ENCODE data around the gene ALPL.
"Not testable (repeated sequence)": the region's sequence is repeated elsewhere in the genome, so short reads cannot be mapped to it uniquely, and the experiment has no call there.

Gene ALPL

GRCh38 chr1:21503706-21504377, 5.4 kb upstream of the ALPL start:
- peak in 11 of 42 donors; percentile 16 to 62 (median 37) for DNase-seq
- intact Hi-C loops (cut with DNase I), result no loop called here

- intact Hi-C loops (cut with DNase I), result no loop called here
- no peak for DNase-seq
Observed at GRCh38 chr1:21506804-21507203, 2.4 kb upstream of the ALPL start.

GRCh38 chr1:21507511-21508270, 1.5 kb upstream of the ALPL start:
- intact Hi-C loops (cut with DNase I), result no loop called here
- no peak for DNase-seq

- peak in 39 of 42 donors; percentile 19 to 87 (median 66) for DNase-seq
- intact Hi-C loops (cut with DNase I), result no loop called here
Observed at GRCh38 chr1:21508580-21509350, 458 bp upstream of the ALPL start.

GRCh38 chr1:21510113-21510493, 880 bp downstream of the ALPL start:
- intact Hi-C loops (cut with DNase I), result loop anchor here (2.0 kb wide), 1 partner anchor 149 kb away; no protein-coding TSS in a partner anchor
- no peak for DNase-seq

- DNase-seq, result no peak
- intact Hi-C loops (cut with DNase I), result loop anchor here (2.0 kb wide), 1 partner anchor 148 kb away; no protein-coding TSS in a partner anchor
Observed at GRCh38 chr1:21510885-21511578, 1.8 kb downstream of the ALPL start.

GRCh38 chr1:21511579-21512522, 2.6 kb downstream of the ALPL start:
- DNase-seq, result peak in 4 of 42 donors; percentile 16 to 59 (median 27)

GRCh38 chr1:21514245-21514644, 5.0 kb downstream of the ALPL start:
- DNase-seq, result no peak
- intact Hi-C loops (cut with DNase I), result no loop called here

More at GRCh38 chr1:21511579-21512522, 2.6 kb downstream of the ALPL start:
- intact Hi-C loops (cut with DNase I), result loop anchor here (2.0 kb wide), 1 partner anchor 147 kb away; no protein-coding TSS in a partner anchor

GRCh38 chr1:21517161-21517589, 8.0 kb downstream of the ALPL start:
- intact Hi-C loops (cut with DNase I), result no loop called here
- DNase-seq, result no peak

GRCh38 chr1:21517660-21518480, 8.6 kb downstream of the ALPL start:
- intact Hi-C loops (cut with DNase I), result no loop called here
- DNase-seq, result no peak

GRCh38 chr1:21518774-21519455, 9.7 kb downstream of the ALPL start:
- intact Hi-C loops (cut with DNase I), result no loop called here
- no peak for DNase-seq

- intact Hi-C loops (cut with DNase I), result not testable (repeated sequence)
- DNase-seq, result peak in 8 of 42 donors; percentile 23 to 65 (median 42)
Observed at GRCh38 chr1:21519486-21520070, 10.4 kb downstream of the ALPL start.

GRCh38 chr1:21520899-21521716, 11.9 kb downstream of the ALPL start:
- no peak for DNase-seq
- intact Hi-C loops (cut with DNase I), result no loop called here

GRCh38 chr1:21521717-21522060, 12.5 kb downstream of the ALPL start:
- intact Hi-C loops (cut with DNase I), result no loop called here
- no peak for DNase-seq

- intact Hi-C loops (cut with DNase I), result no loop called here
- peak in 4 of 42 donors; percentile 24 to 56 (median 32) for DNase-seq
Observed at GRCh38 chr1:21522525-21523038, 13.4 kb downstream of the ALPL start.

Data from head of caudate nucleus (tissue), 42 donors.